T-helper 1 cell (primary cell): Measurements from ENCODE around the gene TJP1.

Experiments
- DNase-seq, 5 donors: peaks; one replicate each; pipeline ENCODE4 v3.0.0-alpha.2; 2012 to 2020
- total RNA-seq, 4 donors: gene quantifications; one replicate each; lab custom pipeline; 2026; lab: John Stamatoyannopoulos, UW

TJP1 gene
- total RNA-seq, result 0 to 0.27 (median 0) reads per million in 4 donors

GRCh38 chr15:29822100-29822683 lies at the start of gene TJP1:
Gene TJP1 (minus strand): TSS chr15:29822468. CDS start chr15:29822028, 440 bp downstream.
- DNase-seq, result no peak

- DNase-seq, result no peak
These were observed 49.1 kb upstream of the TJP1 start for GRCh38 chr15:29871401-29871800.

GRCh38 chr15:29870495-29871151 lies 48.4 kb upstream of the TJP1 start:
- no peak for DNase-seq

- no peak for DNase-seq
These were observed 45.2 kb upstream of the TJP1 start for GRCh38 chr15:29867241-29868000.

- no peak for DNase-seq
These were observed 44.1 kb upstream of the TJP1 start for GRCh38 chr15:29866337-29866736.

GRCh38 chr15:29864501-29864900 lies 42.2 kb upstream of the TJP1 start:
- DNase-seq, result no peak

- no peak for DNase-seq
These were observed 41.2 kb upstream of the TJP1 start for GRCh38 chr15:29863438-29863837.

- no peak for DNase-seq
These were observed 40.0 kb upstream of the TJP1 start for GRCh38 chr15:29862271-29862670.

- DNase-seq, result no peak
These were observed 38.6 kb upstream of the TJP1 start for GRCh38 chr15:29860872-29861271.

GRCh38 chr15:29859973-29860715 lies 37.9 kb upstream of the TJP1 start:
- no peak for DNase-seq

- no peak for DNase-seq
These were observed 37.0 kb upstream of the TJP1 start for GRCh38 chr15:29859293-29859692.

- DNase-seq, result no peak
These were observed 35.0 kb upstream of the TJP1 start for GRCh38 chr15:29857221-29857789.

GRCh38 chr15:29854413-29854812 lies 32.1 kb upstream of the TJP1 start:
- no peak for DNase-seq

GRCh38 chr15:29853211-29853987 lies 31.1 kb upstream of the TJP1 start:
- DNase-seq, result no peak

- DNase-seq, result no peak
These were observed 29.9 kb upstream of the TJP1 start for GRCh38 chr15:29852201-29852600.

GRCh38 chr15:29849716-29850115 lies 27.4 kb upstream of the TJP1 start:
- DNase-seq, result no peak

GRCh38 chr15:29849218-29849617 lies 26.9 kb upstream of the TJP1 start:
- no peak for DNase-seq

GRCh38 chr15:29844290-29844903 lies 22.1 kb upstream of the TJP1 start:
- no peak for DNase-seq

- no peak for DNase-seq
These were observed 20.0 kb upstream of the TJP1 start for GRCh38 chr15:29842290-29842689.

- DNase-seq, result no peak
These were observed 18.7 kb upstream of the TJP1 start for GRCh38 chr15:29840926-29841325.

GRCh38 chr15:29840054-29840453 lies 17.8 kb upstream of the TJP1 start:
- no peak for DNase-seq
